Activated T-cell treated with anti-CD3 and anti-CD28 coated beads for 4 hours (primary cell): ENCODE results near the gene ATXN1L.
"Not testable (repeated sequence)": the region's sequence is repeated elsewhere in the genome, so short reads cannot be mapped to it uniquely, and the experiment has no call there.

Experiments
- DNase-seq: peaks from one replicate; pipeline ENCODE4 v3.0.0-alpha.2; 2020

Gene ATXN1L

GRCh38 chr16:71845639-71846430, at the start of gene ATXN1L:
Gene ATXN1L (plus strand): TSS chr16:71845976. CDS start chr16:71849741, 3,765 bp downstream.
- DNase-seq = peak; percentile 95

- no peak for DNase-seq
These were observed 49.2 kb upstream of the ATXN1L start for GRCh38 chr16:71796501-71797097.

GRCh38 chr16:71803305-71803690, 42.5 kb upstream of the ATXN1L start:
- no peak for DNase-seq

- peak; percentile 44 for DNase-seq
These were observed 37.7 kb upstream of the ATXN1L start for GRCh38 chr16:71807905-71808592.

- DNase-seq = peak; percentile 82
These were observed 37.0 kb upstream of the ATXN1L start, which contains the start of gene AP1G1 for GRCh38 chr16:71808593-71809459. Gene AP1G1 (minus strand): TSS chr16:71808834. CDS start chr16:71789479, 19,355 bp downstream.

GRCh38 chr16:71810155-71810530, 35.6 kb upstream of the ATXN1L start:
- DNase-seq = not testable (repeated sequence)

GRCh38 chr16:71811261-71811803, 34.4 kb upstream of the ATXN1L start:
- DNase-seq = no peak

GRCh38 chr16:71817155-71817500, 28.6 kb upstream of the ATXN1L start:
- DNase-seq = not testable (repeated sequence)

GRCh38 chr16:71826533-71827017, 19.2 kb upstream of the ATXN1L start:
- no peak for DNase-seq

- no peak for DNase-seq
These were observed 15.4 kb upstream of the ATXN1L start for GRCh38 chr16:71830359-71830758.

- DNase-seq = not testable (repeated sequence)
These were observed 14.1 kb upstream of the ATXN1L start for GRCh38 chr16:71831698-71832097.

- not testable (repeated sequence) for DNase-seq
These were observed 13.7 kb upstream of the ATXN1L start for GRCh38 chr16:71832112-71832511.

GRCh38 chr16:71834291-71834690, 11.5 kb upstream of the ATXN1L start:
- DNase-seq = no peak

GRCh38 chr16:71837150-71837549, 8.6 kb upstream of the ATXN1L start:
- DNase-seq = no peak

- no peak for DNase-seq
These were observed 5.7 kb upstream of the ATXN1L start for GRCh38 chr16:71840052-71840451.

- DNase-seq = no peak
These were observed 2.2 kb upstream of the ATXN1L start for GRCh38 chr16:71843572-71843971.

GRCh38 chr16:71846431-71846830, 655 bp downstream of the ATXN1L start:
- DNase-seq = no peak

GRCh38 chr16:71847096-71847495, 1.3 kb downstream of the ATXN1L start:
- DNase-seq = no peak

GRCh38 chr16:71848622-71849021, 2.8 kb downstream of the ATXN1L start:
- DNase-seq = no peak

GRCh38 chr16:71851746-71852145, 6.0 kb downstream of the ATXN1L start:
- no peak for DNase-seq

- no peak for DNase-seq
These were observed 6.4 kb downstream of the ATXN1L start for GRCh38 chr16:71852158-71852557.

GRCh38 chr16:71852561-71852960, 6.8 kb downstream of the ATXN1L start:
- DNase-seq = no peak
